Loucy (cell line): Measurements from ENCODE around the gene CFAP119.

Experiments used
- CTCF ChIP-seq: fragments of 200-600 bp; sonication (generic); conservative IDR thresholded peaks from 2 replicates; pipeline ENCODE4 v1.5.1; 2014; ENCODE audit warnings: mild to moderate bottlenecking, antibody characterized with exemption, low read length
- EZH2phosphoT487 ChIP-seq: fragments of 200-600 bp; IDR thresholded peaks from 2 replicates; pipeline ENCODE4 v1.6.1; 2018; ENCODE audit warnings: antibody characterized with exemption, mild to moderate bottlenecking, moderate library complexity, borderline replicate concordance

DNA sequence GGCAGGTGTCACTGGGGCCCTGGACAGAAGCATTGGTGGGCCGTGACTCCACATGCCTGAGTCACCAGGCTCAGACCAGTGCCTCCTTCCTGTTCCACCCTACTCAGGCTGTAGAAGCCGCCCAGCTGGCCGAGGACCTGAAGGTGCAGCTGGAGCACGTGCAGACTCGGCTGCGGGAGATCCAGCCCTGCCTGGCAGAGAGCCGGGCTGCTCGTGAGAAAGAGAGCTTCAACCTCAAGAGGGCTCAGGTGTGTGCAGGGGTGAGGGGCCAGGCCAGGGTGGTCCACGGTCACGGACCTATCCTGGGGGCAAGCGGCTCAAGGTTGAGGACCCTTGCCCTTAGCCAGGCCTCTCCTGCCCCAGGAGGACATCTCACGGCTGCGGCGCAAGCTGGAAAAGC lies 9.9 kb upstream of the CFAP119 start:
- no peak for TF ChIP-seq CTCF
- no peak for TF ChIP-seq EZH2phosphoT487
